GM12875 (cell line): ENCODE results near the gene ARHGAP42.

Experiments used
- H3K4me3 ChIP-seq: one replicate; pipeline ENCODE4 v1.5.1; 2011; ENCODE audit warnings: low read depth, low read length, control low read depth
- TF ChIP-seq, protein P1 (sequence below): IDR thresholded peaks from 2 replicates; pipeline ENCODE4 v1.5.1; 2011; ENCODE audit warnings: low read depth, mild to moderate bottlenecking, control low read depth, inconsistent platforms, low read length, moderate library complexity, borderline replicate concordance; ENCODE audit not compliant: insufficient read depth

The ARHGAP42 gene

DNA sequence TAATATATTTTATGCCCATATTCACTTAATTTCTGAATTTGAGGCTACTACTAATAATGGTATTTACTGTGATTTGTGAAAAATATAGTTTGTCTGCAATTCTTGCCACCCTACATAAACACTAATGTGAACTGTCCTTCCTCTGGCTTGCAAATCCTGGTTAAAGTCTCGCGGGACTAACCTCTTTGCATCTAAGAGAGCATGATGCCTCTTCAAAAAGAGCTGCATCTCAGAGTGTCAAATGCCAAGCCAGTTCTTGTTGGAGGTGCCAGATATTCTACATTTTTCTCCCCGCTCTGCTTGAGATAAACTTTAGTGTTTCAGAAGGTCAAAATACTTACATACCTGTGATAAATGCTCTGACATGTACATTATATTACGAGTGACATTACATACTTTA is 2.1 kb downstream of the ARHGAP42 start:
- TF ChIP-seq, protein P1, sequence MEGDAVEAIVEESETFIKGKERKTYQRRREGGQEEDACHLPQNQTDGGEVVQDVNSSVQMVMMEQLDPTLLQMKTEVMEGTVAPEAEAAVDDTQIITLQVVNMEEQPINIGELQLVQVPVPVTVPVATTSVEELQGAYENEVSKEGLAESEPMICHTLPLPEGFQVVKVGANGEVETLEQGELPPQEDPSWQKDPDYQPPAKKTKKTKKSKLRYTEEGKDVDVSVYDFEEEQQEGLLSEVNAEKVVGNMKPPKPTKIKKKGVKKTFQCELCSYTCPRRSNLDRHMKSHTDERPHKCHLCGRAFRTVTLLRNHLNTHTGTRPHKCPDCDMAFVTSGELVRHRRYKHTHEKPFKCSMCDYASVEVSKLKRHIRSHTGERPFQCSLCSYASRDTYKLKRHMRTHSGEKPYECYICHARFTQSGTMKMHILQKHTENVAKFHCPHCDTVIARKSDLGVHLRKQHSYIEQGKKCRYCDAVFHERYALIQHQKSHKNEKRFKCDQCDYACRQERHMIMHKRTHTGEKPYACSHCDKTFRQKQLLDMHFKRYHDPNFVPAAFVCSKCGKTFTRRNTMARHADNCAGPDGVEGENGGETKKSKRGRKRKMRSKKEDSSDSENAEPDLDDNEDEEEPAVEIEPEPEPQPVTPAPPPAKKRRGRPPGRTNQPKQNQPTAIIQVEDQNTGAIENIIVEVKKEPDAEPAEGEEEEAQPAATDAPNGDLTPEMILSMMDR, result no peak
- H3K4me3 ChIP-seq, result no peak overlapping the region

DNA sequence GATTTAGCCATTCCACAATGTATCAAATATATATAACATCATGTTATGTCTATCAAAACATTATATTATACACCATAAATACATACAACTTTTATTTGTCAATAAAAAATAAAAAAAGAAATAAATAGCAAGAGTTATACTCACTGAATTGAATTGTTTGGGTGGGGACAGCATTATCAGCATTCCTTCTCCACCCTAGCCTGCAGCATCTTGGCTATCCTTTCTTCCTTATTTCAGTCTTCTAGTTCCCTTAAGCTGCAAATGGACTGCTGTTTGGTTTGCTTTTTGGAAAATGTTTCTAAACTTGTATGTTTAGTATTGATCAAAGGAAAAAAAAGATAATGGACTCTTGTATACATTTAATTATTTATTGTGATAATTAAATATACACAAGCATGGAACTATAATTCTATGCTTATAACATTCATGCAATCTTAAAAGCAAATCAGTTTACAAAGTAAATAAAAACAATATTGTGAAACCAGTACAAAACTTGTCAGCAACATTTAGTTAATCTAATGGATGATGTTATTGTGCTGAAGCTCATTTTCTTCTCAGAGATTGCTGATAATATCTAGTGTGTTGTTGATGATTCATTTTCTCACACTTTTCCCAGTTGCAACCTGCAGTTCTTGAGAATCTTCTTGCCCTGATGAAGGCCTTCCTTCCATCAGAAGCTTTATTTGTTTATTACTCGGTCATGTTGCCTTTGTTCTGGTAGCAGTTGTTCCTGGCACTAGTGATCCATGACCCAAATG is 5.0 kb downstream of the ARHGAP42 start:
- TF ChIP-seq, protein P1, result no peak
- no peak overlapping the region for H3K4me3 ChIP-seq

DNA sequence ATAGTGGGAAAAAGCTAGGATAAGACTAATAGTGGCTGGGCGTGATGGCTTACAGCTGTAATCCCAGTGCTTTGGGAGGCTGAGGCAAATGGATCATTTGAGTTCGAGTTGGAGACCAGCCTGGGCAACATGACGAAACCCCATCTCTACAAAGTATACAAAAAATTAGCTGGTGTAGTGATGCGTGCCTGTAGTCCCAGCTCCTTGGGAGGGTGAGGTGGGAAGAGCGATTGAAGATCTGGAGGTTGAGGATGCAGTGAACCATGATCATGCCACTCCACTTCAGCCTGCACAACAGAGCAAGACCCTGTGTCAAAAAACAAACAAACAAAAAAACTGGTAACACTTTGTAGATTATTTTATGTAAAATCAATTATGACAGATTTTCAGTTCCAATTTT is 8.8 kb downstream of the ARHGAP42 start:
- no peak overlapping the region for H3K4me3 ChIP-seq
- TF ChIP-seq, protein P1, result no peak

DNA sequence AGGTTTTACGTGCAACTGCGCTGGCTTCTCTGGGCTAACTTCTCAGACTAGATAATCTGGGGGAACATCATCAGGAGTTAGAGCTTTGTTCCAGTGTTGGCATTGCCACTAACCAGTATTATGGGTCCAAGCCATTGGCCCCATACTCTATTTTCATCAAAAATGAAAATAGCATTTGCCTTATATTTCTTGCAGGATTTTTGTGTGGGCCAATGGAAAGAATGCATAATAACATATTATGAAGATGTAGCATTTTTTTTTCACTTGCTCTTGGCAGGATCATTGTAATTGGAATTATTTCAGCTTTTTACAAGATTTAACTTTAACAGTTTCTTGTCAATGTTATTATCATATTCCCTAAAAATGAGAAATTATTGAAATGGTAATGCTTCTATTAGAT is 16.1 kb downstream of the ARHGAP42 start:
- H3K4me3 ChIP-seq, result no peak overlapping the region
- TF ChIP-seq, protein P1, result no peak

DNA sequence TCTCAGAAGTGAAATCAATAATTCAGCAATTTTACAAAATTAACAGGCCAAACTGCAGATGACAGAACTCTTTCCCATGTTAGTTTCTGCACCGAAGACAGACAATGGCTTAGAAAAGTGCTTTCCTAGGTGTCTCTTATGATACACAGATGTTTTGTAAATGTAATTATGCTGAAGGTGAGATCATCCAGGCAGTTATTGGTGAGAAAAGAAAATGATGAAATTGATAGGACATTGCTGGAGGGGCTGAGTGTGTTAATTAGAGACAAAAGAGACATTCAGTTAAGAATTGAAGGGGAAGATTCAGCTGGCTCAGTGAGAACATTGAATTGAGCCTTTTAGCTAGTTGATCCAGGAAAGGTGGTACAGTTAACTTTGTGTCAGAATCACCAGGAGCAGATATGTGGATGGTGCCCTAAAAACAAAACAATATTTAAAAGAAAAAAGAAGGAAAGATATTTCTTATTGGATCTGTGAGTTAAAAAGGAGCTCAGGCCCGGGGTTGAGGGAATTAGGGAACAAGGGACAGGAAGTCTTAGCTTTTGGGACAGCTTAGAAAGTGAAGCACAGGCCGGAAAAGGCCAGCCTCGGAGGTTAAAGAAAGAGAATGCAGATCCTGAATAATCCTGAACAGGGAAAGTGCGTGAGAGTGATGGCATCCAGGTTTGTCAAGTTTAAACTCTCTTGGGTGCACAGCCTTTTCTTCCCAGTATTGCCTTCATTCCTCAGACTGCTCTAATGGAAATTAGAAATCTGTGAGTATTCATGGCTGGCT is 16.9 kb downstream of the ARHGAP42 start:
- no peak overlapping the region for H3K4me3 ChIP-seq
- TF ChIP-seq, protein P1, result no peak

DNA sequence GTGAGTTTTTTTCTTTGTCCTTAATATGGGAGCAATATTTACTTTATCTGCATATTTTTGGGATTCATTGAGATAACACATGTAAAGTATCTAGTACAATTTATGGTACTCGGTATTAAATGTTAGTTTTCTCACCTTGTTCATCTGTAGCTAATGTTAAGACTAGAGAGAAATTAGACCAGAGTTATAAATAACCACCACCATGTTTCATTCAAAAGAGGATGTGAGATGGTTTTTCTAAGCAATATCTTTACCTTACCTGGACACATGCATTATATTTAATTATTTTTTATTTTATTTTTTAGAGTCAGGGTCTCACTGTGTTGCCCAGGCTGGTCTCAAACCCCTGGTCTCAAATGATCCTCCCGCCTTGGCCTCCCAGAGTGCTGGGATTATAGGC is 18.4 kb downstream of the ARHGAP42 start:
- H3K4me3 ChIP-seq, result no peak overlapping the region
- TF ChIP-seq, protein P1, result no peak

DNA sequence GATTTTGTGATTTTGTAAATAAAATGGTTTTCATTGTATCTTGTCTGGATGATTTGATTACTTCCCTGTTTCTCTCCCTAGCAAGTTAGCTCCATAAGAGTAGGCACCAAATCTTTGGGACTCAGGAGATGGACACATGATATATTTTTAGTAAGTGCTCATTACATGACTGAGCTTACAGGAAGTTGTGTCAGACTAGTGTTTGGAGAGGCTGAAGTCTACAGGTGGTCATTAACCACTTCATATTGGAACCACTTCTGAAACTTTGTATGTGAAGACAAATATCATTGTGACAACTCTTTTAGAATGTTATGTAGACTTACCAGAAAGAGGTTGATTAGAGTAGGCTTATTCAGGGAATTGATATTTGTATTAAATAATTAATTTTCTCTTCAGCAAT is 19.1 kb downstream of the ARHGAP42 start:
- TF ChIP-seq, protein P1, result no peak
- no peak overlapping the region for H3K4me3 ChIP-seq
